Measurements from ENCODE around the gene ZNF398. TPM values are rescaled to one million over a fixed set of nuclear protein-coding genes. Genes with fewer than 3 reads are reported as not detected.

Gene ZNF398
- total RNA-seq, 2 experiments from 2014 or later, result 14.0 to 15.0 TPM

GRCh38 chr7:149104749-149105148 lies 42.5 kb upstream of the ZNF398 start:
- Histone ChIP-seq H3K4me3 (ENCODE audit: low read length) (no peak overlapping the region), H3K27ac (ENCODE audit: low read depth in 1 of 2, low read length in 2 of 2) (no peak overlapping the region), H3K27me3 (ENCODE audit: control insufficient read depth in 1 of 2, insufficient read depth in 2 of 2, low read length in 2 of 2) (no peaks in the 10 kb centered on the region), H3K9me3 (ENCODE audit: control insufficient read depth in 1 of 2, insufficient read depth in 1 of 2, low read length in 2 of 2) (no peaks in the 10 kb centered on the region), H3K4me1 (ENCODE audit: insufficient read depth, low read length) (no peaks in the 10 kb centered on the region), H3K36me3 (ENCODE audit: insufficient read depth, low read length) (no peaks in the 10 kb centered on the region)
- Mint-ChIP-seq H3K9me3 (no peaks in the 10 kb centered on the region), H3K27ac (no peak overlapping the region), H3K4me1 (ENCODE audit: low read depth) (no peaks in the 10 kb centered on the region), H3K4me3 (no peak overlapping the region), H3K27me3 (no peaks in the 10 kb centered on the region), H3K36me3 (ENCODE audit: low read depth) (no peaks in the 10 kb centered on the region)
- no peak for DNase-seq
- TF ChIP-seq CTCF (IDR thresholded peaks at IDR 0.05), result no peak
- ChIA-PET CTCF (no interaction called here), POLR2A (no interaction called here)
- intact Hi-C loops (cut with DNase I, micrococcal nuclease), result no loop called here
- no peak for ATAC-seq (ENCODE audit: poor library complexity)

DNA sequence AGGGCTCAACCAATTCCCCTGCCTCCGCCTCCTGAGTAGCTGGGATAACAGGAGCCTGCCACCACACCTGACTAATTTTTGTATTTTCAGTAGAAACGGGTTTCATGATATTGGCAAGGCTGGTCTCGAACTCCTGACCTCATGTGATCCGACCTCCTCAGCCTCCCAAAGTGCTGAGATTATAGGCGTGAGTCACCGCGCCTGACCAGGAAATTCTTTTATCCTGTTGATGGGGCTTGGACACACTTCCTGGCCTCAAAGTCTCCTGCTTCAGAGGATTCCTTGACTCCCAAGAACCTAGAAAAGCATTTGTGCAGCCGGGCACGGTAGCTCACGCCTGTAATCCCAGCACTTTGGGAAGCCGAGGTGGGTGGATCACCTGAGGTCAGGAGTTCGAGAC lies 37.3 kb upstream of the ZNF398 start:
- DNase-seq, result no peak
- Histone ChIP-seq H3K36me3 (ENCODE audit: insufficient read depth, low read length) (no peaks in the 10 kb centered on the region), H3K4me3 (ENCODE audit: low read length) (no peak overlapping the region), H3K27ac (ENCODE audit: low read depth in 1 of 2, low read length in 2 of 2) (no peak overlapping the region), H3K9me3 (ENCODE audit: control insufficient read depth in 1 of 2, insufficient read depth in 1 of 2, low read length in 2 of 2) (no peaks in the 10 kb centered on the region), H3K27me3 (ENCODE audit: control insufficient read depth in 1 of 2, insufficient read depth in 2 of 2, low read length in 2 of 2) (no peaks in the 10 kb centered on the region), H3K4me1 (ENCODE audit: insufficient read depth, low read length) (no peaks in the 10 kb centered on the region)
- no peak for TF ChIP-seq CTCF (IDR thresholded peaks at IDR 0.05)
- Mint-ChIP-seq H3K4me1 (ENCODE audit: low read depth) (no peaks in the 10 kb centered on the region), H3K27me3 (no peaks in the 10 kb centered on the region), H3K27ac (no peak overlapping the region), H3K36me3 (ENCODE audit: low read depth) (peaks cover 5% of the 10 kb centered on the region), H3K4me3 (no peak overlapping the region), H3K9me3 (no peaks in the 10 kb centered on the region)
- CTCF ChIA-PET, result no interaction called here
- intact Hi-C loops (cut with DNase I, micrococcal nuclease), result no loop called here
- ATAC-seq (ENCODE audit: poor library complexity), result no peak
- POLR2A ChIA-PET, result no interaction called here

DNA sequence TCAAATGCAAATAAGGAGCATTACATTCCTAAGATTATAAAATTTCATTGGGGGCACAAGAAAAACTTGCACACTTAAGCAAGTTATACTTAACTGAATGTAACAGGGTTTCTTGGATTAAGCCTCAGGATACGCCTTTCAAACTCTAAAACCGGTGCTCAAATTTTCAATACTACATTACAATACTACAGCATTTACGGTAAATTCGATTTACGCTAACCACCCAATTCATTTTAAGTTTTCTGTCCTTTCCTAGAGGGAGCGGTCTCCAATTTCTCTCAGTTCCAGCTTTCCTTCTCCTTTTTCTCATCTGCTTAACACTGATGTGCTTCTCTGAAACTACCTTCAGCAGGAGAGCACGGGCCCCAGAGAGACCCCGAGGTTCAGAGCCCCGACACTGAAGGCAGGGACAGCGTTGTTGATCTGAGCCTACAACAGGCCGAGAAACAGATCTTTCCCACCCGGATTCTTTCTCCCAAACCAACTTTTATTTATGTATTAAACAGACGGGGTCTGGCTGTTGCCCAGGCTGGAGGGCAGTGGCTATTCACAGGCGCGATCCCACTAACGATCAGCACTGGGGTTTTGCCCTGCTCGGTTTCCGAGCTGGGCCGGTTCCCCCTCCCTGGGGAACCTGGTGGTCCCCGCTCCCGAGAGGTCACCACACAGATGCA lies 21.9 kb upstream of the ZNF398 start:
- Histone ChIP-seq H3K27me3 (ENCODE audit: control insufficient read depth in 1 of 2, insufficient read depth in 2 of 2, low read length in 2 of 2) (no peaks in the 10 kb centered on the region), H3K4me1 (ENCODE audit: insufficient read depth, low read length) (peaks cover 12% of the 10 kb centered on the region), H3K9me3 (ENCODE audit: control insufficient read depth in 1 of 2, insufficient read depth in 1 of 2, low read length in 2 of 2) (peaks cover 0 to 1% of the 10 kb centered on the region in 2 experiments), H3K27ac (ENCODE audit: low read depth in 1 of 2, low read length in 2 of 2) (peak overlapping the region; percentile 74 to 79), H3K4me3 (ENCODE audit: low read length) (peak overlapping the region; percentile 100), H3K36me3 (ENCODE audit: insufficient read depth, low read length) (no peaks in the 10 kb centered on the region)
- intact Hi-C loops (cut with DNase I, micrococcal nuclease), result loop anchor here in 1 of 2 experiments (2.0 to 10.0 kb wide), 4 partner anchors 99 to 431 kb away; partner anchors contain the start of genes CUL1, EZH2 and ZNF746
- peaks cover 36% of the 10 kb centered on the region for H3K36me3 Mint-ChIP-seq (ENCODE audit: low read depth)
- peaks cover 1% of the 10 kb centered on the region for H3K9me3 Mint-ChIP-seq
- no peaks in the 10 kb centered on the region for H3K27me3 Mint-ChIP-seq
- ATAC-seq (ENCODE audit: poor library complexity) (no peak), DNase-seq (no peak)
- H3K27ac Mint-ChIP-seq, result peak overlapping the region; percentile 96
- H3K4me3 Mint-ChIP-seq, result peak overlapping the region; percentile 100
- POLR2A ChIA-PET, result interaction anchor here (0.9 to 4.4 kb wide), 9 partner anchors 22 to 335 kb away, joined by 3 to 108 read pairs (median 8); partner anchors contain the start of genes PDIA4, ZNF282, ZNF398 and ZNF777
- TF ChIP-seq CTCF (IDR thresholded peaks at IDR 0.05), result no peak
- CTCF ChIA-PET, result interaction anchor here (0.6 to 6.1 kb wide), 6 partner anchors 10 to 136 kb away, joined by 3 to 67 read pairs (median 6); partner anchors contain the start of genes PDIA4, ZNF398 and ZNF783
- H3K4me1 Mint-ChIP-seq (ENCODE audit: low read depth), result peaks cover 24% of the 10 kb centered on the region

All from CD4-positive, alpha-beta T cell (primary cell).